Measurements from ENCODE around the gene IQGAP1.

DNA sequence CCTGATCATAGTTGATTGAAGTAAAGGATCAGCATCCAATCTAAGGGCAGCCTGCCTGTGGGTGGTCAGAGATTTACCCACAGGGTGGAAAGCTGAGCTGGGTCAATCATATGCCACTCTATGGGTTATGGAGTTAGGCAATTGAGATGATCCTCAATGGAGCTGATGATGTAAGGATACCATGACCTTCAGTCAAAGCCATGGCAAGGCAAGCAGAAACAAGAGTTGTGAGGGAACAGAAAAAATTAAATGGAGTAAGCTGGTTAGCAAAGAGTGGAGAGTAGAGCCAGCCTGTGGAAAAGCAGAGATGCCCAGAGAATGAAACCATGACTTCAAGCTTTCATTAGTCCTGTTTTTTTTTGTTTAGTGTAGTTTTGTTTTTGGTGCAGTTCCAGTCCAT lies 5.7 kb upstream of the IQGAP1 start:
- no peak for TF ChIP-seq POLR2A (IDR thresholded peaks at IDR 0.05)
- TF ChIP-seq, protein P1, sequence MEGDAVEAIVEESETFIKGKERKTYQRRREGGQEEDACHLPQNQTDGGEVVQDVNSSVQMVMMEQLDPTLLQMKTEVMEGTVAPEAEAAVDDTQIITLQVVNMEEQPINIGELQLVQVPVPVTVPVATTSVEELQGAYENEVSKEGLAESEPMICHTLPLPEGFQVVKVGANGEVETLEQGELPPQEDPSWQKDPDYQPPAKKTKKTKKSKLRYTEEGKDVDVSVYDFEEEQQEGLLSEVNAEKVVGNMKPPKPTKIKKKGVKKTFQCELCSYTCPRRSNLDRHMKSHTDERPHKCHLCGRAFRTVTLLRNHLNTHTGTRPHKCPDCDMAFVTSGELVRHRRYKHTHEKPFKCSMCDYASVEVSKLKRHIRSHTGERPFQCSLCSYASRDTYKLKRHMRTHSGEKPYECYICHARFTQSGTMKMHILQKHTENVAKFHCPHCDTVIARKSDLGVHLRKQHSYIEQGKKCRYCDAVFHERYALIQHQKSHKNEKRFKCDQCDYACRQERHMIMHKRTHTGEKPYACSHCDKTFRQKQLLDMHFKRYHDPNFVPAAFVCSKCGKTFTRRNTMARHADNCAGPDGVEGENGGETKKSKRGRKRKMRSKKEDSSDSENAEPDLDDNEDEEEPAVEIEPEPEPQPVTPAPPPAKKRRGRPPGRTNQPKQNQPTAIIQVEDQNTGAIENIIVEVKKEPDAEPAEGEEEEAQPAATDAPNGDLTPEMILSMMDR (IDR thresholded peaks at IDR 0.05) = peak in 1 of 12 donors; percentile 14
